EL (cell line): Measurements from ENCODE around the gene TMEM18.
"Not testable (repeated sequence)": the region's sequence is repeated elsewhere in the genome, so short reads cannot be mapped to it uniquely, and the experiment has no call there.

Experiments used
- DNase-seq: peaks from one replicate; pipeline ENCODE4 v3.0.0-alpha.2; 2016

TMEM18 gene

GRCh38 chr2:677056-677958 is at the start of gene TMEM18:
Gene TMEM18, minus strand, starts transcription at chr2:677406. Its CDS starts 61 bp downstream, at chr2:677345.
- DNase-seq: peak; percentile 98

GRCh38 chr2:726169-726568 is 49.0 kb upstream of the TMEM18 start:
- no peak for DNase-seq

- no peak for DNase-seq
These were observed 48.3 kb upstream of the TMEM18 start for GRCh38 chr2:725468-725867.

GRCh38 chr2:723761-724160 is 46.6 kb upstream of the TMEM18 start:
- DNase-seq: no peak

GRCh38 chr2:720842-721241 is 43.6 kb upstream of the TMEM18 start:
- no peak for DNase-seq

- DNase-seq: no peak
These were observed 42.5 kb upstream of the TMEM18 start for GRCh38 chr2:719734-720133.

- no peak for DNase-seq
These were observed 42.0 kb upstream of the TMEM18 start for GRCh38 chr2:719191-719590.

- no peak for DNase-seq
These were observed 40.5 kb upstream of the TMEM18 start for GRCh38 chr2:717661-718060.

GRCh38 chr2:715854-716560 is 38.8 kb upstream of the TMEM18 start:
- DNase-seq: no peak

GRCh38 chr2:715038-715437 is 37.8 kb upstream of the TMEM18 start:
- DNase-seq: no peak

GRCh38 chr2:714005-714741 is 37.0 kb upstream of the TMEM18 start:
- DNase-seq: peak; percentile 56

GRCh38 chr2:710867-711665 is 33.9 kb upstream of the TMEM18 start:
- DNase-seq: no peak

- DNase-seq: no peak
These were observed 32.0 kb upstream of the TMEM18 start for GRCh38 chr2:709138-709765.

GRCh38 chr2:708667-709066 is 31.5 kb upstream of the TMEM18 start:
- no peak for DNase-seq

GRCh38 chr2:705971-706511 is 28.8 kb upstream of the TMEM18 start:
- no peak for DNase-seq

GRCh38 chr2:702765-703164 is 25.6 kb upstream of the TMEM18 start:
- DNase-seq: not testable (repeated sequence)

- DNase-seq: no peak
These were observed 19.9 kb upstream of the TMEM18 start for GRCh38 chr2:696999-697627.

- DNase-seq: no peak
These were observed 19.3 kb upstream of the TMEM18 start for GRCh38 chr2:696463-696862.

GRCh38 chr2:694906-695510 is 17.8 kb upstream of the TMEM18 start:
- no peak for DNase-seq

GRCh38 chr2:694174-694573 is 17.0 kb upstream of the TMEM18 start:
- peak; percentile 48 for DNase-seq

GRCh38 chr2:693606-694005 is 16.4 kb upstream of the TMEM18 start:
- DNase-seq: peak; percentile 21
